ENCODE measurements around the gene NACC2. TPM values are rescaled to one million over a fixed set of nuclear protein-coding genes. Genes with fewer than 3 reads are reported as not detected.

Gene NACC2
- total and polyA plus RNA-seq, 10 of the 15 experiments (the other 5 are each of a cell fraction or from before 2014, with no cell fraction given), result 0.66 to 14.7 (median 3.5) TPM

DNA sequence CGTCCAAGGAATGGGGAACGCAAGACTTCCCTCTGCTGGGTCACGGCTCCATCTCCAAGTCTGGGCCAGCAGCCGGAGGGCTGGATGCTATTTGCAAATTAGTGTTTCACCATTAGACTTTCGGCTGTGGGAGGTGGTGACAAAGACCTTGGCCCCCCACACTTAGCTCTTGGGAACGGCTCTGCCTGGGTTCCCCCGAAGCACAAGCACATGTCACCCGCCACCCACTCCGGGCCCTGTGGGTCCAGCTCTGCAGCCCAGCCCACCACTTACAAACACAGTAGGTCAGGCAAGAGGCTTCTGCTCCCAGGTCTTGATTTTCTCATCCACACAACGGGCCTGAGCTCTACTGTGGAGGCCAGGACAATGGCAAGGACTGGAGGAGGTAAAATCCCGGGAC, 49.4 kb upstream of the NACC2 start:
- no peak overlapping the region for H3K9ac ChIP-seq (ENCODE audit: control insufficient read depth, insufficient read depth, low read length)
- 41% methylated on average over 11 of the region's 11 CpGs for WGBS (ENCODE audit: insufficient coverage, insufficient replicate concordance, low lambda C conversion rate, missing lambda C conversion rate)
- no peak for FAIRE-seq

More for the DNA sequence above, 49.4 kb upstream of the NACC2 start:
- intact Hi-C loops (cut with micrococcal nuclease; ENCODE audit: unreplicated experiment) (no loop called here), in situ Hi-C loops (cut with MboI) (no loop called here)
- Histone ChIP-seq H3K4me1 (ENCODE audit: control insufficient read depth, insufficient read depth, low read length) (no peaks in the 10 kb centered on the region), H3K79me2 (ENCODE audit: control insufficient read depth, insufficient read depth, low read length) (no peaks in the 10 kb centered on the region), H3K27me3 (replicated peaks in 1 of 2; ENCODE audit: control insufficient read depth in 2 of 2, insufficient read depth in 2 of 2, low read length in 1 of 2) (peaks cover 0 to 2% of the 10 kb centered on the region in 2 experiments; a peak in 2 of 4 replicates), H3K36me3 (ENCODE audit: control insufficient read depth in 2 of 2, insufficient read depth in 2 of 2, low read length in 1 of 2) (no peaks in the 10 kb centered on the region), H3K4me2 (ENCODE audit: control insufficient read depth, insufficient read depth) (no peak overlapping the region), H3K4me3 (no peak overlapping the region), H3K9me3 (replicated peaks; ENCODE audit: control insufficient read depth, insufficient read depth, low read length) (no peaks in the 10 kb centered on the region), H4K20me1 (ENCODE audit: control insufficient read depth, insufficient read depth) (no peaks in the 10 kb centered on the region), H2AFZ (ENCODE audit: control insufficient read depth, low read depth, low read length) (no peak overlapping the region), H3K27ac (ENCODE audit: control insufficient read depth, insufficient read depth) (no peak overlapping the region)
- ChIA-PET RAD21 (ENCODE audit: unreplicated experiment) (no interaction called here), SMC1A (ENCODE audit: uncharacterized antibody, unreplicated experiment) (interaction anchor here (0.5 kb wide), 1 partner anchor 298 kb away, joined by 3 read pairs; no protein-coding TSS in a partner anchor), CTCF (no interaction called here), POLR2A (no interaction called here)
- no TSS peak for BruUV-seq (replicated peaks)
- DNase-seq (ENCODE audit: low read depth, low spot score) (no peak), ATAC-seq (no peak)
- TF ChIP-seq, protein P1, sequence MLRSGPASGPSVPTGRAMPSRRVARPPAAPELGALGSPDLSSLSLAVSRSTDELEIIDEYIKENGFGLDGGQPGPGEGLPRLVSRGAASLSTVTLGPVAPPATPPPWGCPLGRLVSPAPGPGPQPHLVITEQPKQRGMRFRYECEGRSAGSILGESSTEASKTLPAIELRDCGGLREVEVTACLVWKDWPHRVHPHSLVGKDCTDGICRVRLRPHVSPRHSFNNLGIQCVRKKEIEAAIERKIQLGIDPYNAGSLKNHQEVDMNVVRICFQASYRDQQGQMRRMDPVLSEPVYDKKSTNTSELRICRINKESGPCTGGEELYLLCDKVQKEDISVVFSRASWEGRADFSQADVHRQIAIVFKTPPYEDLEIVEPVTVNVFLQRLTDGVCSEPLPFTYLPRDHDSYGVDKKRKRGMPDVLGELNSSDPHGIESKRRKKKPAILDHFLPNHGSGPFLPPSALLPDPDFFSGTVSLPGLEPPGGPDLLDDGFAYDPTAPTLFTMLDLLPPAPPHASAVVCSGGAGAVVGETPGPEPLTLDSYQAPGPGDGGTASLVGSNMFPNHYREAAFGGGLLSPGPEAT (IDR thresholded peaks at IDR 0.05; ENCODE audit: low read depth), result no peak
- TF ChIP-seq, protein P2, sequence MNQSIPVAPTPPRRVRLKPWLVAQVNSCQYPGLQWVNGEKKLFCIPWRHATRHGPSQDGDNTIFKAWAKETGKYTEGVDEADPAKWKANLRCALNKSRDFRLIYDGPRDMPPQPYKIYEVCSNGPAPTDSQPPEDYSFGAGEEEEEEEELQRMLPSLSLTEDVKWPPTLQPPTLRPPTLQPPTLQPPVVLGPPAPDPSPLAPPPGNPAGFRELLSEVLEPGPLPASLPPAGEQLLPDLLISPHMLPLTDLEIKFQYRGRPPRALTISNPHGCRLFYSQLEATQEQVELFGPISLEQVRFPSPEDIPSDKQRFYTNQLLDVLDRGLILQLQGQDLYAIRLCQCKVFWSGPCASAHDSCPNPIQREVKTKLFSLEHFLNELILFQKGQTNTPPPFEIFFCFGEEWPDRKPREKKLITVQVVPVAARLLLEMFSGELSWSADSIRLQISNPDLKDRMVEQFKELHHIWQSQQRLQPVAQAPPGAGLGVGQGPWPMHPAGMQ (IDR thresholded peaks at IDR 0.05; ENCODE audit: borderline replicate concordance), result no peak
- TF ChIP-seq ZBED1 (IDR thresholded peaks at IDR 0.05; ENCODE audit: borderline replicate concordance), result no peak
- no peak for TF ChIP-seq PAX8 (IDR thresholded peaks at IDR 0.05)
- TF ChIP-seq IRF4 (IDR thresholded peaks at IDR 0.05; ENCODE audit: low read depth, low read length), result no peak
- TF ChIP-seq, protein P3, sequence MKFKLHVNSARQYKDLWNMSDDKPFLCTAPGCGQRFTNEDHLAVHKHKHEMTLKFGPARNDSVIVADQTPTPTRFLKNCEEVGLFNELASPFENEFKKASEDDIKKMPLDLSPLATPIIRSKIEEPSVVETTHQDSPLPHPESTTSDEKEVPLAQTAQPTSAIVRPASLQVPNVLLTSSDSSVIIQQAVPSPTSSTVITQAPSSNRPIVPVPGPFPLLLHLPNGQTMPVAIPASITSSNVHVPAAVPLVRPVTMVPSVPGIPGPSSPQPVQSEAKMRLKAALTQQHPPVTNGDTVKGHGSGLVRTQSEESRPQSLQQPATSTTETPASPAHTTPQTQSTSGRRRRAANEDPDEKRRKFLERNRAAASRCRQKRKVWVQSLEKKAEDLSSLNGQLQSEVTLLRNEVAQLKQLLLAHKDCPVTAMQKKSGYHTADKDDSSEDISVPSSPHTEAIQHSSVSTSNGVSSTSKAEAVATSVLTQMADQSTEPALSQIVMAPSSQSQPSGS (IDR thresholded peaks at IDR 0.05; ENCODE audit: low read length), result no peak
- TF ChIP-seq, protein P4, sequence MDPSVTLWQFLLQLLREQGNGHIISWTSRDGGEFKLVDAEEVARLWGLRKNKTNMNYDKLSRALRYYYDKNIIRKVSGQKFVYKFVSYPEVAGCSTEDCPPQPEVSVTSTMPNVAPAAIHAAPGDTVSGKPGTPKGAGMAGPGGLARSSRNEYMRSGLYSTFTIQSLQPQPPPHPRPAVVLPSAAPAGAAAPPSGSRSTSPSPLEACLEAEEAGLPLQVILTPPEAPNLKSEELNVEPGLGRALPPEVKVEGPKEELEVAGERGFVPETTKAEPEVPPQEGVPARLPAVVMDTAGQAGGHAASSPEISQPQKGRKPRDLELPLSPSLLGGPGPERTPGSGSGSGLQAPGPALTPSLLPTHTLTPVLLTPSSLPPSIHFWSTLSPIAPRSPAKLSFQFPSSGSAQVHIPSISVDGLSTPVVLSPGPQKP (IDR thresholded peaks at IDR 0.05; ENCODE audit: low read depth, low read length), result no peak
- TF ChIP-seq KAT2A (conservative IDR thresholded peaks at IDR 0.05; ENCODE audit: control insufficient read depth, low read depth, low read length), result no peak

Data from GM12878 (cell line).